ENCODE results near the gene TP53TG5.

The TP53TG5 gene

GRCh38 chr20:45412653-45413052, 34.5 kb upstream of the TP53TG5 start:
- no peak for DNase-seq (ENCODE audit: insufficient read length)
- TF ChIP-seq TAF1 (IDR thresholded peaks at IDR 0.05; ENCODE audit: borderline replicate concordance, low read depth, low read length) (no peak), POLR2A (IDR thresholded peaks at IDR 0.05; ENCODE audit: low read depth, low read length) (no peak), POLR2AphosphoS5 (IDR thresholded peaks at IDR 0.05; ENCODE audit: low read depth, low read length) (no peak)
- FAIRE-seq: no peak

- no peak for TF ChIP-seq POLR2AphosphoS5 (IDR thresholded peaks at IDR 0.05; ENCODE audit: low read depth, low read length)
- no peak for TF ChIP-seq POLR2A (IDR thresholded peaks at IDR 0.05; ENCODE audit: low read depth, low read length)
- TF ChIP-seq TAF1 (IDR thresholded peaks at IDR 0.05; ENCODE audit: borderline replicate concordance, low read depth, low read length): no peak
- no peak for FAIRE-seq
- DNase-seq (ENCODE audit: insufficient read length): no peak
These were observed 32.8 kb upstream of the TP53TG5 start for GRCh38 chr20:45410887-45411286.

- FAIRE-seq (no peak), DNase-seq (ENCODE audit: insufficient read length) (no peak)
- TF ChIP-seq POLR2A (IDR thresholded peaks at IDR 0.05; ENCODE audit: low read depth, low read length): no peak
- TF ChIP-seq TAF1 (IDR thresholded peaks at IDR 0.05; ENCODE audit: borderline replicate concordance, low read depth, low read length): no peak
- TF ChIP-seq POLR2AphosphoS5 (IDR thresholded peaks at IDR 0.05; ENCODE audit: low read depth, low read length): no peak
These were observed 31.6 kb upstream of the TP53TG5 start for GRCh38 chr20:45409521-45410272.

- FAIRE-seq: no peak
- no peak for DNase-seq (ENCODE audit: insufficient read length)
- TF ChIP-seq TAF1 (IDR thresholded peaks at IDR 0.05; ENCODE audit: borderline replicate concordance, low read depth, low read length) (no peak), POLR2A (IDR thresholded peaks at IDR 0.05; ENCODE audit: low read depth, low read length) (no peak), POLR2AphosphoS5 (IDR thresholded peaks at IDR 0.05; ENCODE audit: low read depth, low read length) (no peak)
These were observed 30.6 kb upstream of the TP53TG5 start for GRCh38 chr20:45408646-45409213.

GRCh38 chr20:45407783-45408645, 29.9 kb upstream of the TP53TG5 start, which contains the start of gene DBNDD2:
Gene DBNDD2 (plus strand): TSS chr20:45408289. CDS start chr20:45408468, 179 bp downstream.
- DNase-seq (ENCODE audit: insufficient read length) (no peak), FAIRE-seq (no peak)
- TF ChIP-seq POLR2AphosphoS5 (IDR thresholded peaks at IDR 0.05; ENCODE audit: low read depth, low read length) (no peak), POLR2A (IDR thresholded peaks at IDR 0.05; ENCODE audit: low read depth, low read length) (no peak), TAF1 (IDR thresholded peaks at IDR 0.05; ENCODE audit: borderline replicate concordance, low read depth, low read length) (no peak)

GRCh38 chr20:45407067-45407745, 29.1 kb upstream of the TP53TG5 start:
- DNase-seq (ENCODE audit: insufficient read length) (no peak), FAIRE-seq (no peak)
- TF ChIP-seq TAF1 (IDR thresholded peaks at IDR 0.05; ENCODE audit: borderline replicate concordance, low read depth, low read length): no peak
- no peak for TF ChIP-seq POLR2AphosphoS5 (IDR thresholded peaks at IDR 0.05; ENCODE audit: low read depth, low read length)
- no peak for TF ChIP-seq POLR2A (IDR thresholded peaks at IDR 0.05; ENCODE audit: low read depth, low read length)

- TF ChIP-seq POLR2AphosphoS5 (IDR thresholded peaks at IDR 0.05; ENCODE audit: low read depth, low read length) (no peak), POLR2A (IDR thresholded peaks at IDR 0.05; ENCODE audit: low read depth, low read length) (no peak), TAF1 (IDR thresholded peaks at IDR 0.05; ENCODE audit: borderline replicate concordance, low read depth, low read length) (no peak)
- FAIRE-seq (no peak), DNase-seq (ENCODE audit: insufficient read length) (peak; percentile 37)
These were observed 28.3 kb upstream of the TP53TG5 start for GRCh38 chr20:45406260-45407066.

GRCh38 chr20:45405571-45406259, 27.6 kb upstream of the TP53TG5 start:
- DNase-seq (ENCODE audit: insufficient read length): peak; percentile 23
- FAIRE-seq: no peak
- TF ChIP-seq POLR2A (IDR thresholded peaks at IDR 0.05; ENCODE audit: low read depth, low read length) (no peak), TAF1 (IDR thresholded peaks at IDR 0.05; ENCODE audit: borderline replicate concordance, low read depth, low read length) (no peak), POLR2AphosphoS5 (IDR thresholded peaks at IDR 0.05; ENCODE audit: low read depth, low read length) (no peak)

GRCh38 chr20:45404438-45404837, 26.3 kb upstream of the TP53TG5 start:
- DNase-seq (ENCODE audit: insufficient read length): no peak
- no peak for FAIRE-seq
- TF ChIP-seq TAF1 (IDR thresholded peaks at IDR 0.05; ENCODE audit: borderline replicate concordance, low read depth, low read length) (no peak), POLR2AphosphoS5 (IDR thresholded peaks at IDR 0.05; ENCODE audit: low read depth, low read length) (no peak), POLR2A (IDR thresholded peaks at IDR 0.05; ENCODE audit: low read depth, low read length) (no peak)

- FAIRE-seq (no peak), DNase-seq (ENCODE audit: insufficient read length) (no peak)
- TF ChIP-seq POLR2A (IDR thresholded peaks at IDR 0.05; ENCODE audit: low read depth, low read length): no peak
- no peak for TF ChIP-seq POLR2AphosphoS5 (IDR thresholded peaks at IDR 0.05; ENCODE audit: low read depth, low read length)
- TF ChIP-seq TAF1 (IDR thresholded peaks at IDR 0.05; ENCODE audit: borderline replicate concordance, low read depth, low read length): no peak
These were observed 24.8 kb upstream of the TP53TG5 start for GRCh38 chr20:45402946-45403345.
